Vagina (tissue), 2 donors: ENCODE data around the gene DNAH2. TPM values are rescaled to one million over a fixed set of nuclear protein-coding genes. Genes with fewer than 3 reads are reported as not detected.

Source experiments
- DNase-seq, 2 donors: peaks; one replicate each; pipeline ENCODE4 v3.0.0-alpha.2; 2017; ENCODE audit errors: extremely low spot score in 2 of 2
- H3K27ac ChIP-seq: fragments of 200-600 bp; sonication (generic); one replicate; pipeline ENCODE4 v1.5.1; 2019
- H3K27me3 ChIP-seq: fragments of 200-600 bp; sonication (generic); one replicate; pipeline ENCODE4 v1.5.1; 2019
- H3K36me3 ChIP-seq, 2 donors: fragments of 200-600 bp; sonication (generic); one replicate each; pipeline ENCODE4 v1.5.1; 2017 to 2019
- H3K4me1 ChIP-seq: fragments of 200-600 bp; sonication (generic); one replicate; pipeline ENCODE4 v1.5.1; 2019
- H3K4me3 ChIP-seq, 2 donors: fragments of 200-600 bp; sonication (generic); 1 replicate in 1 of 2; 2 replicates in 1 of 2; pipeline ENCODE4 v1.5.1; 2016 to 2019
- H3K9me3 ChIP-seq: fragments of 200-600 bp; sonication (generic); one replicate; pipeline ENCODE4 v1.5.1; 2019
- CTCF ChIP-seq, 3 experiments: fragments of 450-650 bp in 2 of 3; fragments of 200-600 bp in 1 of 3; sonication (generic) in 1 of 3; IDR thresholded peaks; one replicate each; pipeline ENCODE4 v1.5.1; 2017 to 2019; ENCODE audit warnings: antibody characterized with exemption in 3 of 3, mild to moderate bottlenecking in 2 of 3, moderate library complexity in 2 of 3
- POLR2A ChIP-seq, 2 donors: fragments of 450-650 bp; IDR thresholded peaks; one replicate each; pipeline ENCODE4 v1.6.1; 2017; ENCODE audit warnings: antibody characterized with exemption in 2 of 2, mild to moderate bottlenecking in 2 of 2, moderate library complexity in 2 of 2
- POLR2AphosphoS5 ChIP-seq, 2 donors: sonication (generic); formaldehyde crosslinking; IDR thresholded peaks; one replicate each; pipeline ENCODE4 v1.9.0; 2017; ENCODE audit warnings: antibody characterized with exemption in 2 of 2, mild to moderate bottlenecking in 2 of 2, low read depth in 1 of 2; ENCODE audit not compliant: insufficient read depth in 1 of 2
- intact Hi-C: fragments of 100-400 bp; cut with DNase I; formaldehyde crosslinking; loops from one replicate; pipeline ENCODE4 v1.15.1; 2023
- total RNA-seq: library from RNA; depleted of rRNA; stranded (reverse); fragments of >200 nt; gene quantifications from one replicate; pipeline ENCODE4 v1.2.3, GENCODE V29; 2016

DNAH2 gene
- total RNA-seq, 1 donor from 2014 or later: 0.49 TPM

- DNase-seq: no peak
- Histone ChIP-seq H3K9me3 (no peaks in the 10 kb centered on the region), H3K4me1 (no peaks in the 10 kb centered on the region), H3K36me3 (no peaks in the 10 kb centered on the region), H3K27ac (no peak overlapping the region), H3K27me3 (no peaks in the 10 kb centered on the region), H3K4me3 (no peak overlapping the region)
- no peak for TF ChIP-seq POLR2A (IDR thresholded peaks at IDR 0.05)
- TF ChIP-seq POLR2AphosphoS5 (IDR thresholded peaks at IDR 0.05; ENCODE audit: insufficient read depth in 1 of 2, low read depth in 1 of 2): no peak
- TF ChIP-seq CTCF (IDR thresholded peaks at IDR 0.05): no peak
- intact Hi-C loops: loop anchor here (5.0 kb wide), 1 partner anchor 527 kb away; the partner anchor contains the start of gene CLDN7
Measured at GRCh38 chr17:7789131-7789530, 71.6 kb downstream of the DNAH2 start.

GRCh38 chr17:7790150-7790549, 72.6 kb downstream of the DNAH2 start:
- no peaks in the 10 kb centered on the region for H3K36me3 ChIP-seq
- H3K27me3 ChIP-seq: no peaks in the 10 kb centered on the region
- no peak overlapping the region for H3K27ac ChIP-seq
- no peaks in the 10 kb centered on the region for H3K9me3 ChIP-seq
- H3K4me1 ChIP-seq: no peaks in the 10 kb centered on the region
- H3K4me3 ChIP-seq: no peak overlapping the region
- intact Hi-C loops: no loop called here
- TF ChIP-seq POLR2AphosphoS5 (IDR thresholded peaks at IDR 0.05; ENCODE audit: insufficient read depth in 1 of 2, low read depth in 1 of 2) (no peak), CTCF (IDR thresholded peaks at IDR 0.05) (no peak), POLR2A (IDR thresholded peaks at IDR 0.05) (no peak)
- no peak for DNase-seq

- intact Hi-C loops: no loop called here
- no peaks in the 10 kb centered on the region for H3K9me3 ChIP-seq
- H3K4me3 ChIP-seq: no peak overlapping the region
Measured at GRCh38 chr17:7792611-7793010, 75.1 kb downstream of the DNAH2 start.

GRCh38 chr17:7794075-7794663, 76.6 kb downstream of the DNAH2 start:
- TF ChIP-seq CTCF (IDR thresholded peaks at IDR 0.05) (no peak), POLR2AphosphoS5 (IDR thresholded peaks at IDR 0.05; ENCODE audit: insufficient read depth in 1 of 2, low read depth in 1 of 2) (no peak), POLR2A (IDR thresholded peaks at IDR 0.05) (no peak)
- Histone ChIP-seq H3K4me3 (no peak overlapping the region), H3K27me3 (no peaks in the 10 kb centered on the region), H3K27ac (no peak overlapping the region), H3K9me3 (no peaks in the 10 kb centered on the region), H3K36me3 (no peaks in the 10 kb centered on the region), H3K4me1 (no peaks in the 10 kb centered on the region)
- DNase-seq: no peak
- intact Hi-C loops: no loop called here

More at GRCh38 chr17:7792611-7793010, 75.1 kb downstream of the DNAH2 start:
- no peak for DNase-seq
- no peaks in the 10 kb centered on the region for H3K27me3 ChIP-seq
- TF ChIP-seq POLR2AphosphoS5 (IDR thresholded peaks at IDR 0.05; ENCODE audit: insufficient read depth in 1 of 2, low read depth in 1 of 2): no peak
- no peak for TF ChIP-seq POLR2A (IDR thresholded peaks at IDR 0.05)
- TF ChIP-seq CTCF (IDR thresholded peaks at IDR 0.05): no peak
- H3K36me3 ChIP-seq: no peaks in the 10 kb centered on the region
- H3K4me1 ChIP-seq: no peaks in the 10 kb centered on the region
- H3K27ac ChIP-seq: no peak overlapping the region

- Histone ChIP-seq H3K4me1 (no peaks in the 10 kb centered on the region), H3K27me3 (no peaks in the 10 kb centered on the region), H3K27ac (no peak overlapping the region), H3K36me3 (no peaks in the 10 kb centered on the region), H3K4me3 (no peak overlapping the region), H3K9me3 (no peaks in the 10 kb centered on the region)
- intact Hi-C loops: no loop called here
- no peak for DNase-seq
- TF ChIP-seq POLR2AphosphoS5 (IDR thresholded peaks at IDR 0.05; ENCODE audit: insufficient read depth in 1 of 2, low read depth in 1 of 2) (no peak), POLR2A (IDR thresholded peaks at IDR 0.05) (no peak), CTCF (IDR thresholded peaks at IDR 0.05) (no peak)
Measured at GRCh38 chr17:7797976-7798375, 80.4 kb downstream of the DNAH2 start.
